Peyer's patch (tissue), 4 donors: Measurements from ENCODE around the gene KRTAP4-3. TPM values are rescaled to one million over a fixed set of nuclear protein-coding genes. Genes with fewer than 3 reads are reported as not detected.
"Not testable (repeated sequence)": the region's sequence is repeated elsewhere in the genome, so short reads cannot be mapped to it uniquely, and the experiment has no call there.

Source experiments
- DNase-seq, 3 donors: peaks; one replicate each; pipeline ENCODE4 v3.0.0-alpha.2; 2017 to 2019
- H3K27ac ChIP-seq, 4 donors: fragments of 200-600 bp; sonication (generic); one replicate each; pipeline ENCODE4 v1.5.1; 2016 to 2019
- H3K27me3 ChIP-seq, 2 donors: fragments of 200-600 bp; sonication (generic); one replicate each; pipeline ENCODE4 v1.5.1; 2019
- H3K36me3 ChIP-seq, 3 donors: fragments of 200-600 bp; sonication (generic); one replicate each; pipeline ENCODE4 v1.5.1; 2016 to 2019
- H3K4me1 ChIP-seq, 4 donors: fragments of 200-600 bp; sonication (generic); one replicate each; pipeline ENCODE4 v1.5.1; 2016 to 2019
- H3K4me3 ChIP-seq, 4 donors: fragments of 200-600 bp; sonication (generic); 1 replicate in 3 of 4; 2 replicates in 1 of 4; pipeline ENCODE4 v1.5.1; 2016 to 2019; ENCODE audit warnings: mild to moderate bottlenecking in 1 of 4
- H3K9me3 ChIP-seq, 4 donors: fragments of 200-600 bp; sonication (generic); one replicate each; pipeline ENCODE4 v1.5.1; 2016 to 2019; ENCODE audit warnings: mild to moderate bottlenecking in 1 of 4
- POLR2A ChIP-seq, 2 donors: fragments of 450-650 bp; IDR thresholded peaks; one replicate each; pipeline ENCODE4 v1.5.1; 2017; ENCODE audit warnings: antibody characterized with exemption in 2 of 2, mild to moderate bottlenecking in 2 of 2, moderate library complexity in 2 of 2
- total RNA-seq, 4 donors: library from RNA; depleted of rRNA; stranded (reverse); fragments of >200 nt; gene quantifications; one replicate each; pipeline ENCODE4 v1.1.0, GENCODE V29; 2016
- TF ChIP-seq, protein P1 (sequence below), 6 experiments: fragments of 450-650 bp in 4 of 6; fragments of 200-600 bp in 2 of 6; sonication (generic) in 1 of 6; IDR thresholded peaks; one replicate each; pipeline ENCODE4 v1.5.1; 2017 to 2019; ENCODE audit warnings: antibody characterized with exemption in 6 of 6, mild to moderate bottlenecking in 3 of 6, moderate library complexity in 1 of 6

The KRTAP4-3 gene
- total RNA-seq, 4 donors from 2014 or later = not detected

DNA sequence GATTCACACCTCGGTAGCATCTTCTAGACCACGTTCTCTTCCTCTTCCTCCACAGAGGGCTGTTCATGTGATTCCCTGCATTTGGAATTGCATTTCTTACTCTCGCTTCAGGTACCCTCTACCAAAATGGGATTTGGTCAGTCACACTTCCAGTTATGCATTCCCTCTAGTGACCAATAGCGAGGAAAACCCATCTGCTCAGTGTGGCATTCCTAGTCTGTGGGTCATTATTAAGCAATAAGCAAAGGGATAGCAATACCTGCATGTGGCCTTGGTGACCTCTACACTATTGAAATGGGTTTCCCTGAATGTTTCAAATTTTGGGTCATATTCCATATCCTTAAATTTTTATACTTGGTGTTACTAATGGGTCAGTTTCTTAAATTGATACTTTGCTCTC, 18.0 kb downstream of the KRTAP4-3 start:
- H3K9me3 ChIP-seq = no peaks in the 10 kb centered on the region

DNA sequence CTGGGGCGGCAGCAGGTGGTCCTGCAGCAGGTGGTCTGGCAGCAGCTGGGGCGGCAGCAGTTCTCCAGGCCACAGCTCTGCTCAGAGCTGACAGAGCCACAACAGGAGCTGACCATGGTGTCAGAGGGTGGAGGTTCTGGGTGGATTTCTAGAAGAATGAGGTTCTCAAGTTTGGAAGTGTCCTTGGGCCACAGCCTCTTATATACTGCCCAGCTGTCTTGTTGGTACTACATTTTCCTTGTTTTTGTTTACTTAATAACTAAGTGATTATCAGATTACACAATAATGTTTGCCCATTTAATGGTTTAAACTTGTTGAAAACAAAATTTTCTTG, 18.4 kb downstream of the KRTAP4-3 start, which contains the start of gene KRTAP4-5:
Gene KRTAP4-5 (minus strand): TSS at position 174 of the 334 bp plus-strand sequence. CDS start 58 bp downstream, at position 116.
- TF ChIP-seq, protein P1, sequence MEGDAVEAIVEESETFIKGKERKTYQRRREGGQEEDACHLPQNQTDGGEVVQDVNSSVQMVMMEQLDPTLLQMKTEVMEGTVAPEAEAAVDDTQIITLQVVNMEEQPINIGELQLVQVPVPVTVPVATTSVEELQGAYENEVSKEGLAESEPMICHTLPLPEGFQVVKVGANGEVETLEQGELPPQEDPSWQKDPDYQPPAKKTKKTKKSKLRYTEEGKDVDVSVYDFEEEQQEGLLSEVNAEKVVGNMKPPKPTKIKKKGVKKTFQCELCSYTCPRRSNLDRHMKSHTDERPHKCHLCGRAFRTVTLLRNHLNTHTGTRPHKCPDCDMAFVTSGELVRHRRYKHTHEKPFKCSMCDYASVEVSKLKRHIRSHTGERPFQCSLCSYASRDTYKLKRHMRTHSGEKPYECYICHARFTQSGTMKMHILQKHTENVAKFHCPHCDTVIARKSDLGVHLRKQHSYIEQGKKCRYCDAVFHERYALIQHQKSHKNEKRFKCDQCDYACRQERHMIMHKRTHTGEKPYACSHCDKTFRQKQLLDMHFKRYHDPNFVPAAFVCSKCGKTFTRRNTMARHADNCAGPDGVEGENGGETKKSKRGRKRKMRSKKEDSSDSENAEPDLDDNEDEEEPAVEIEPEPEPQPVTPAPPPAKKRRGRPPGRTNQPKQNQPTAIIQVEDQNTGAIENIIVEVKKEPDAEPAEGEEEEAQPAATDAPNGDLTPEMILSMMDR (IDR thresholded peaks at IDR 0.05) = no peak
- no peak for TF ChIP-seq POLR2A (IDR thresholded peaks at IDR 0.05)

More for the DNA sequence above, 18.0 kb downstream of the KRTAP4-3 start:
- Histone ChIP-seq H3K27me3 (no peaks in the 10 kb centered on the region), H3K27ac (no peak overlapping the region), H3K4me3 (no peak overlapping the region), H3K4me1 (no peaks in the 10 kb centered on the region), H3K36me3 (no peaks in the 10 kb centered on the region)
- DNase-seq = no peak
- TF ChIP-seq POLR2A (IDR thresholded peaks at IDR 0.05) = no peak
- TF ChIP-seq, protein P1 (IDR thresholded peaks at IDR 0.05) = no peak

DNA sequence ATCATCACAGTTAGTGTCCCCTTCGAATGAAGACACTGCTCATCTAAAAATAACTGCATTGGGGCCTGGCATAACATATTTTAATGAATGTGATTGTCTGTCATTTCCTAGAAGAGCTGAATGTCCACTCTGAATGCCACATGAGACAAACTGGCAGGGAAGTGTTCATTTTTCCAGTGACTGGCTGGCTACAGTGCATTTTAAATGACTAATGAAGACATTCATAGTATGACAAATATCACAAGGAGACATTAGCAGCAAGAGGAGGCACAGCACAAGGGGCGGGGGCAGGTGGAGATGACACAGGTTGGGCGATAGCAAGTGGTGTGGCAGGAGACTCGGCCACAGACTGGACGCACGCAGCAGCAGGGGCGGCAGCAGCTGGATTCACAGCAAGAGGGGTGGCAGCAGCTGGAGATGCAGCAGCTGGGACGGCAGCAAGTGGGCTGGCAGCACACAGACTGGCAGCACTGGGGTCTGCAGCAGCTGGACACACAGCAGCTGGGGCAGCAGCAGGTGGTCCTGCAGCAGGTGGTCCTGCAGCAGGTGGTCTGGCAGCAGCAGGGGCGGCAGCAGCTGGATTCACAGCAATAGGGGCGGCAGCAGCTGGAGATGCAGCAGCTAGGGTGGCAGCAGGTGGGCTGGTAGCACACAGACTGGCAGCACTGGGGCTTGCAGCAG, 18.9 kb downstream of the KRTAP4-3 start:
- not testable (repeated sequence) for H3K27ac ChIP-seq, H3K36me3 ChIP-seq, H3K27me3 ChIP-seq, DNase-seq, H3K9me3 ChIP-seq, H3K4me3 ChIP-seq, H3K4me1 ChIP-seq

More for the DNA sequence above, 18.4 kb downstream of the KRTAP4-3 start, which contains the start of gene KRTAP4-5:
- H3K4me1 ChIP-seq = no peaks in the 10 kb centered on the region
- no peaks in the 10 kb centered on the region for H3K27me3 ChIP-seq
- no peak for DNase-seq
- H3K9me3 ChIP-seq = no peaks in the 10 kb centered on the region
- no peak within 1 kb of the TSS for H3K27ac ChIP-seq
- H3K4me3 ChIP-seq = no peak within 1 kb of the TSS
- H3K36me3 ChIP-seq = no peaks in the 10 kb centered on the region

DNA sequence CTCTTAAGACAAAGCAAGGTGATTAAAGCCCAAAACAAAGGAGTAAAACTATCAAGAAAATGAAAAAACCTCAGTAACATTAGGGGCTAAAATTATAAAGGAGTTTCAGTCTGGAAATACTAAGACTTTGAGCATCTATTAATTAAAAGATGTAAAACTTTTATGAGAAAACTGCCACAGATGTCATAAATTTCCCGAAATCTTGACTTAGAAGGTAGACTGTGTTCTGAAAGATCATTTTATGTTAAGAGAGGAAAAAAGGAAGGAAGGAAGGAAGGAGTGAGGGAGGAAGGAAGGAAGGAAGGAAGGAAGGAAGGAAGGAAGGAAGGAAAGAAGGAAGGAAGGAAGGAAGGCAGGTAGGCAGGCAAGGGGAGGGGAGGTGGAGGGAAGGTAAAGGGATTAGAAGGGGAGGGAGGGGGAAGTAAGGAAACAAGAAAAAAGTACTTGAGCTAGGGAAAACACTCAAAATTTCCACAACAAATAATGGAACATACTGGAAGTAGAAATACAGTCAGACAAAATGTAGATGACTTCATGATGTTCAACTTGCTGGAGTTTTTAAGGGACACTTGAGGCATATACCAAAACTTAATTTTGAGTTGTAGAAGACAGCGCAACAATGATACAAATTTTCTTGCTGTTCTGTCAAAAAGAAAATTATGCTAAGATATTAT, 20.4 kb downstream of the KRTAP4-3 start:
- TF ChIP-seq POLR2A (IDR thresholded peaks at IDR 0.05) = no peak
- TF ChIP-seq, protein P1 (IDR thresholded peaks at IDR 0.05) = no peak
- Histone ChIP-seq H3K4me1 (no peaks in the 10 kb centered on the region), H3K27me3 (no peaks in the 10 kb centered on the region), H3K36me3 (no peaks in the 10 kb centered on the region), H3K4me3 (no peak overlapping the region), H3K9me3 (peaks cover 0 to 5% (median 1%) of the 10 kb centered on the region in 4 donors), H3K27ac (no peak overlapping the region)
- no peak for DNase-seq

DNA sequence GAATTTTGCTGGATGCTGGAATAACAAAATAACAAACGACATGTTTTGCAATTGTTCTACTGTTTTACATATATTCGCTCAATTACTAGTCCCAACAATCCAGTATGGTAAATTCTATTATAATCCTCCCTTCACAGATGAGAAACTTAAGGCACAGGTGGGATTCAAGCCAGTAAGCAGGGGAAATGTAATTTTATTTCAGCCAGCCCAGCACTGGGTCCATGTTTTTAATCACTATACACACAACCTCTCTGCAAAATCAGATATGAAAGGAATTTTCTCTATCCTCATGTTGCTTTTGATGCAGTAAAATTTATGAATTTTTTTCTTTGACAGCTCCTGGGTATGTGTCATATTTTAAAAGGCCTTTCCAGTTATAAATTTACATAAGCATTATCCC, 22.8 kb downstream of the KRTAP4-3 start:
- Histone ChIP-seq H3K9me3 (peaks cover 0 to 5% (median 1%) of the 10 kb centered on the region in 4 donors), H3K27ac (no peak overlapping the region), H3K36me3 (no peaks in the 10 kb centered on the region), H3K4me1 (no peaks in the 10 kb centered on the region), H3K27me3 (no peaks in the 10 kb centered on the region), H3K4me3 (no peak overlapping the region)
- DNase-seq = no peak
- TF ChIP-seq, protein P1 (IDR thresholded peaks at IDR 0.05) = no peak
- no peak for TF ChIP-seq POLR2A (IDR thresholded peaks at IDR 0.05)

DNA sequence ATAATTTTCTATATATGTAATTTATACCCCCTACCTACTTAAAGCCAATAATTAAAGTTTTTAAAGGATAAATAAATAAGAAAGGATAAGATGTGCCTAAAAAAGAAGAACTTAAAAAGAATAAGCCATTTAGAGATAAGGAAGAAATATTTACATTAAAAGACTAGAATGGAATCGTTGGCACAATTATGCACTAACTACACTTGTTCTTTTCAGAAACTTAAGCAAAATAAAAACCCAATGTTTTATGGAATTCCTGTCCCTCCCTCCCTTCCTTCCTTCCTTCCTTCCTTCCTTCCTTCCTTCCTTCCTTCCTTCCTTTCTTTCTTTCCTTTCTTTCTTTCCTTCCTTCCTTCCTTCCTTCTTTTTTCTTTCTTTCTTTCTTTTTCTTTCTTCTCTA, 23.2 kb downstream of the KRTAP4-3 start:
- Histone ChIP-seq H3K4me1 (no peaks in the 10 kb centered on the region), H3K27ac (no peak overlapping the region), H3K4me3 (no peak overlapping the region), H3K36me3 (no peaks in the 10 kb centered on the region), H3K27me3 (no peaks in the 10 kb centered on the region), H3K9me3 (peaks cover 0 to 9% (median 1%) of the 10 kb centered on the region in 4 donors)
- no peak for DNase-seq
- TF ChIP-seq, protein P1 (IDR thresholded peaks at IDR 0.05) = no peak
- no peak for TF ChIP-seq POLR2A (IDR thresholded peaks at IDR 0.05)
